Left renal cortex interstitium (tissue), 4 donors: ENCODE data around the gene ARRDC5. TPM values are rescaled to one million over a fixed set of nuclear protein-coding genes. Genes with fewer than 3 reads are reported as not detected.

Experiments used
- polyA plus RNA-seq, 4 donors: library from polyadenylated mRNA; unstranded; fragments of 120-200 nt; gene quantifications; one replicate each; pipeline ENCODE4 v1.2.1, GENCODE V29; 2013; ENCODE audit not compliant: insufficient read length in 4 of 4

The ARRDC5 gene
- polyA plus RNA-seq, 4 donors, result 0.06 TPM; not detected in 3

Other genes with a start within 250 kb of the ARRDC5 start
- 100 to 1,000 TPM in 1 of 4 donors, 10 to 100 TPM in 3; 71.6 to 103 (median 75.3) TPM for gene MYDGF, start 232.6 kb downstream of the ARRDC5 start, polyA plus RNA-seq
- gene DPP9, start 179.1 kb downstream of the ARRDC5 start, polyA plus RNA-seq, result 10 to 100 TPM; 19.5 to 32.9 (median 26.1) TPM
- 1 to 10 TPM; 1.4 to 3.3 (median 2.2) TPM for gene FEM1A, start 111.2 kb downstream of the ARRDC5 start, polyA plus RNA-seq
- 1 to 10 TPM; 5.2 to 8.3 (median 6.3) TPM for gene TICAM1, start 71.2 kb downstream of the ARRDC5 start, polyA plus RNA-seq
- gene PLIN3, start 35.2 kb downstream of the ARRDC5 start, polyA plus RNA-seq, result 10 to 100 TPM; 38.6 to 57.9 (median 53.3) TPM
- gene UHRF1, start 6.6 kb upstream of the ARRDC5 start, polyA plus RNA-seq, result 10 to 100 TPM; 27.5 to 43.4 (median 37.1) TPM
- 10 to 100 TPM; 18.5 to 31.9 (median 28.6) TPM for gene KDM4B, start 66.2 kb upstream of the ARRDC5 start, polyA plus RNA-seq